NCI-H187 treated with DMSO at 0.1 percent for 48 hours (cell line): ENCODE measurements around the gene HECW1.
"Not testable (repeated sequence)": the region's sequence is repeated elsewhere in the genome, so short reads cannot be mapped to it uniquely, and the experiment has no call there.

Experiments
- DNase-seq: peaks from one replicate; lab custom pipeline; 2025; lab: John Stamatoyannopoulos, UW

The HECW1 gene

GRCh38 chr7:43467846-43468245, 355.4 kb downstream of the HECW1 start:
- no peak for DNase-seq

- no peak for DNase-seq
Observed at GRCh38 chr7:43469051-43469450, 356.6 kb downstream of the HECW1 start.

- DNase-seq = no peak
Observed at GRCh38 chr7:43470110-43470509, 357.7 kb downstream of the HECW1 start.

GRCh38 chr7:43475983-43476382, 363.5 kb downstream of the HECW1 start:
- DNase-seq = no peak

- DNase-seq = no peak
Observed at GRCh38 chr7:43476896-43477295, 364.4 kb downstream of the HECW1 start.

- DNase-seq = no peak
Observed at GRCh38 chr7:43479042-43479441, 366.6 kb downstream of the HECW1 start.

GRCh38 chr7:43479543-43479942, 367.1 kb downstream of the HECW1 start:
- no peak for DNase-seq

- no peak for DNase-seq
Observed at GRCh38 chr7:43480581-43480980, 368.1 kb downstream of the HECW1 start.

GRCh38 chr7:43481902-43482678, 369.6 kb downstream of the HECW1 start:
- DNase-seq = no peak

- DNase-seq = no peak
Observed at GRCh38 chr7:43482679-43483252, 370.3 kb downstream of the HECW1 start.

GRCh38 chr7:43484678-43485395, 372.4 kb downstream of the HECW1 start:
- DNase-seq = no peak

GRCh38 chr7:43485580-43485979, 373.1 kb downstream of the HECW1 start:
- no peak for DNase-seq

- not testable (repeated sequence) for DNase-seq
Observed at GRCh38 chr7:43486008-43486407, 373.6 kb downstream of the HECW1 start.

GRCh38 chr7:43486634-43487033, 374.2 kb downstream of the HECW1 start:
- no peak for DNase-seq

- no peak for DNase-seq
Observed at GRCh38 chr7:43487731-43488073, 375.3 kb downstream of the HECW1 start.

GRCh38 chr7:43489257-43489656, 376.8 kb downstream of the HECW1 start:
- no peak for DNase-seq

- no peak for DNase-seq
Observed at GRCh38 chr7:43490016-43490415, 377.6 kb downstream of the HECW1 start.

- DNase-seq = no peak
Observed at GRCh38 chr7:43491123-43491522, 378.7 kb downstream of the HECW1 start.

- DNase-seq = no peak
Observed at GRCh38 chr7:43491984-43492383, 379.5 kb downstream of the HECW1 start.

- DNase-seq = no peak
Observed at GRCh38 chr7:43492896-43493295, 380.4 kb downstream of the HECW1 start.

GRCh38 chr7:43495572-43495971, 383.1 kb downstream of the HECW1 start:
- DNase-seq = no peak

GRCh38 chr7:43496596-43496995, 384.1 kb downstream of the HECW1 start:
- no peak for DNase-seq

GRCh38 chr7:43501870-43502269, 389.4 kb downstream of the HECW1 start:
- no peak for DNase-seq
